ENCODE data around the gene INTS11.

Gene INTS11

DNA sequence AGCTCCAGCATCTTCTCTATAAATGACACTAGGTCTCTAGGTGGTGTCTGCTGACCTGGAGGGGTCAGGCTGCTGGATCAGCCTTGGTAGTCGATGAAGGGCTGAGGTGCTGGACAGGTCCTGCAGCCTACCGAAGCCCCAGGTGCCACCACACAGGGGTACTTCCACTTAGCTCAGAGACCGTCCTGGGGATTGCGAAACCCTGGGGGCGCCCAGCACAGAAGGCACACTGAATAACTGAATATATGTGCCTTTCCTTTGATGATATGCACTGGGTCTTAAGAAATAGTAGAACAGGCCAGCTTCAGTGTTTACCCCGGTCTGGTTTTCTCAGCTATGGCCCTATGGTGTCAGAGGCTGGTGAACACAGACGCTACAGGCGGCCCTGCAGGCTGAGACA lies 61.7 kb downstream of the INTS11 start:
- POLR2A ChIA-PET, result interaction anchor here (1.3 kb wide), 1 partner anchor 106 kb away, joined by 3 read pairs; no protein-coding TSS in a partner anchor
- Histone ChIP-seq H3K27ac (ENCODE audit: extremely low read depth, low read depth, low read length) (no peak overlapping the region), H3K36me3 (ENCODE audit: control insufficient read depth in 2 of 2, insufficient read depth in 1 of 2, low read length in 2 of 2) (peaks cover 3 to 91% of the 10 kb centered on the region in 2 experiments; a peak in 2 of 3 replicates)

DNA sequence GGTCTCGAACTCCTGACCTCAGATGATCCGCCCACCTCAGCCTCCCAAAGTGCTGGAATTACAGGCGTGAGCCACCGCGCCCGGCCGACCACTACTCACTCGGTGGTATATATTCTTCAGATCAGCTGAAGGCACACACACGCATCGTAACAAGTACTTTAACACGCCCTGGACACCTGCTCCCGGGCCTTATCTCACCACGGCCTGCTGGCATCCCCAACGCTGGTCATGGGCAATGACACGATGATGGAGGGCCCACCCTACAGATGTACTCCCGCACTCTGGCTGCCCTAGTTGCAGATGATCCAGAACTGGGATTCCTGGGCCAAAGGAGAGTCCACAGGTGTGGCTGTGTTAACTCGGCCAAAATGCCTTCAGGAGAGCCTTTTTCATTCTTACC lies 62.4 kb downstream of the INTS11 start:
- ChIA-PET POLR2A (interaction anchor here (1.0 kb wide), 1 partner anchor 11 kb away, joined by 3 read pairs; the partner anchor contains the start of gene UBE2J2), CTCF (no interaction called here)
- no peaks in the 10 kb centered on the region for H3K4me1 ChIP-seq (ENCODE audit: control insufficient read depth, insufficient read depth, low read length)
- TF ChIP-seq TCF7L2 (IDR thresholded peaks at IDR 0.05; ENCODE audit: borderline replicate concordance, low read depth, low read length) (no peak), ZFP41 (tag by site-specific recombination; IDR thresholded peaks at IDR 0.05; ENCODE audit: borderline replicate concordance) (no peak), ZFP69B (tag by site-specific recombination; IDR thresholded peaks at IDR 0.05) (no peak), ZNF335 (tag by site-specific recombination; conservative IDR thresholded peaks at IDR 0.05) (no peak), ZNF776 (tag by site-specific recombination; IDR thresholded peaks at IDR 0.05; ENCODE audit: borderline replicate concordance) (no peak), ZNF146 (tag by site-specific recombination; IDR thresholded peaks at IDR 0.05) (no peak)
- TF ChIP-seq, protein P1, sequence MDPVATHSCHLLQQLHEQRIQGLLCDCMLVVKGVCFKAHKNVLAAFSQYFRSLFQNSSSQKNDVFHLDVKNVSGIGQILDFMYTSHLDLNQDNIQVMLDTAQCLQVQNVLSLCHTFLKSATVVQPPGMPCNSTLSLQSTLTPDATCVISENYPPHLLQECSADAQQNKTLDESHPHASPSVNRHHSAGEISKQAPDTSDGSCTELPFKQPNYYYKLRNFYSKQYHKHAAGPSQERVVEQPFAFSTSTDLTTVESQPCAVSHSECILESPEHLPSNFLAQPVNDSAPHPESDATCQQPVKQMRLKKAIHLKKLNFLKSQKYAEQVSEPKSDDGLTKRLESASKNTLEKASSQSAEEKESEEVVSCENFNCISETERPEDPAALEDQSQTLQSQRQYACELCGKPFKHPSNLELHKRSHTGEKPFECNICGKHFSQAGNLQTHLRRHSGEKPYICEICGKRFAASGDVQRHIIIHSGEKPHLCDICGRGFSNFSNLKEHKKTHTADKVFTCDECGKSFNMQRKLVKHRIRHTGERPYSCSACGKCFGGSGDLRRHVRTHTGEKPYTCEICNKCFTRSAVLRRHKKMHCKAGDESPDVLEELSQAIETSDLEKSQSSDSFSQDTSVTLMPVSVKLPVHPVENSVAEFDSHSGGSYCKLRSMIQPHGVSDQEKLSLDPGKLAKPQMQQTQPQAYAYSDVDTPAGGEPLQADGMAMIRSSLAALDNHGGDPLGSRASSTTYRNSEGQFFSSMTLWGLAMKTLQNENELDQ (tag by site-specific recombination; IDR thresholded peaks at IDR 0.05; ENCODE audit: low read depth), result no peak
- TF ChIP-seq, protein P2, sequence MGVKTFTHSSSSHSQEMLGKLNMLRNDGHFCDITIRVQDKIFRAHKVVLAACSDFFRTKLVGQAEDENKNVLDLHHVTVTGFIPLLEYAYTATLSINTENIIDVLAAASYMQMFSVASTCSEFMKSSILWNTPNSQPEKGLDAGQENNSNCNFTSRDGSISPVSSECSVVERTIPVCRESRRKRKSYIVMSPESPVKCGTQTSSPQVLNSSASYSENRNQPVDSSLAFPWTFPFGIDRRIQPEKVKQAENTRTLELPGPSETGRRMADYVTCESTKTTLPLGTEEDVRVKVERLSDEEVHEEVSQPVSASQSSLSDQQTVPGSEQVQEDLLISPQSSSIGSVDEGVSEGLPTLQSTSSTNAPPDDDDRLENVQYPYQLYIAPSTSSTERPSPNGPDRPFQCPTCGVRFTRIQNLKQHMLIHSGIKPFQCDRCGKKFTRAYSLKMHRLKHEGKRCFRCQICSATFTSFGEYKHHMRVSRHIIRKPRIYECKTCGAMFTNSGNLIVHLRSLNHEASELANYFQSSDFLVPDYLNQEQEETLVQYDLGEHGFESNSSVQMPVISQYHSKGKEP (tag by site-specific recombination; IDR thresholded peaks at IDR 0.05), result no peak
- peaks cover 3 to 89% of the 10 kb centered on the region in 2 experiments; a peak in 2 of 3 replicates for H3K36me3 ChIP-seq (ENCODE audit: control insufficient read depth in 2 of 2, insufficient read depth in 1 of 2, low read length in 2 of 2)
- no peak overlapping the region for H3K4me3 ChIP-seq (ENCODE audit: low read depth, low read length)
- no peaks in the 10 kb centered on the region for H3K9me3 ChIP-seq (ENCODE audit: control insufficient read depth, insufficient read depth, low read depth, low read length)
- no peak overlapping the region for H3K27ac ChIP-seq (ENCODE audit: extremely low read depth, low read depth, low read length)

More for the DNA sequence above, 61.7 kb downstream of the INTS11 start:
- no peak for TF ChIP-seq GLIS2 (tag by site-specific recombination; IDR thresholded peaks at IDR 0.05)
- no peak for TF ChIP-seq ZFP37 (tag by site-specific recombination; IDR thresholded peaks at IDR 0.05)
- TF ChIP-seq ZNF624 (tag by site-specific recombination; IDR thresholded peaks at IDR 0.05), result no peak
- TF ChIP-seq, protein P3, sequence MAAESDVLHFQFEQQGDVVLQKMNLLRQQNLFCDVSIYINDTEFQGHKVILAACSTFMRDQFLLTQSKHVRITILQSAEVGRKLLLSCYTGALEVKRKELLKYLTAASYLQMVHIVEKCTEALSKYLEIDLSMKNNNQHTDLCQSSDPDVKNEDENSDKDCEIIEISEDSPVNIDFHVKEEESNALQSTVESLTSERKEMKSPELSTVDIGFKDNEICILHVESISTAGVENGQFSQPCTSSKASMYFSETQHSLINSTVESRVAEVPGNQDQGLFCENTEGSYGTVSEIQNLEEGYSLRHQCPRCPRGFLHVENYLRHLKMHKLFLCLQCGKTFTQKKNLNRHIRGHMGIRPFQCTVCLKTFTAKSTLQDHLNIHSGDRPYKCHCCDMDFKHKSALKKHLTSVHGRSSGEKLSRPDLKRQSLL (tag by site-specific recombination; IDR thresholded peaks at IDR 0.05), result no peak
- TF ChIP-seq ZNF670 (tag by site-specific recombination; IDR thresholded peaks at IDR 0.05; ENCODE audit: low read depth), result no peak
- no peak for TF ChIP-seq ZEB2 (tag by site-specific recombination; IDR thresholded peaks at IDR 0.05)
- TF ChIP-seq ZNF366 (tag by site-specific recombination; conservative IDR thresholded peaks at IDR 0.05), result no peak
- no peak for TF ChIP-seq MYNN (tag by site-specific recombination; IDR thresholded peaks at IDR 0.05; ENCODE audit: borderline replicate concordance)
- no peak for TF ChIP-seq ZNF133 (tag by site-specific recombination; IDR thresholded peaks at IDR 0.05)
- TF ChIP-seq ZNF394 (tag by site-specific recombination; IDR thresholded peaks at IDR 0.05; ENCODE audit: borderline replicate concordance), result no peak
- TF ChIP-seq ZNF600 (tag by site-specific recombination; IDR thresholded peaks at IDR 0.05), result no peak
- no peak for TF ChIP-seq ZNF76 (tag by site-specific recombination; IDR thresholded peaks at IDR 0.05; ENCODE audit: borderline replicate concordance, low read depth)
- TF ChIP-seq ZNF560 (tag by site-specific recombination; IDR thresholded peaks at IDR 0.05; ENCODE audit: borderline replicate concordance), result no peak
- TF ChIP-seq, protein P4, sequence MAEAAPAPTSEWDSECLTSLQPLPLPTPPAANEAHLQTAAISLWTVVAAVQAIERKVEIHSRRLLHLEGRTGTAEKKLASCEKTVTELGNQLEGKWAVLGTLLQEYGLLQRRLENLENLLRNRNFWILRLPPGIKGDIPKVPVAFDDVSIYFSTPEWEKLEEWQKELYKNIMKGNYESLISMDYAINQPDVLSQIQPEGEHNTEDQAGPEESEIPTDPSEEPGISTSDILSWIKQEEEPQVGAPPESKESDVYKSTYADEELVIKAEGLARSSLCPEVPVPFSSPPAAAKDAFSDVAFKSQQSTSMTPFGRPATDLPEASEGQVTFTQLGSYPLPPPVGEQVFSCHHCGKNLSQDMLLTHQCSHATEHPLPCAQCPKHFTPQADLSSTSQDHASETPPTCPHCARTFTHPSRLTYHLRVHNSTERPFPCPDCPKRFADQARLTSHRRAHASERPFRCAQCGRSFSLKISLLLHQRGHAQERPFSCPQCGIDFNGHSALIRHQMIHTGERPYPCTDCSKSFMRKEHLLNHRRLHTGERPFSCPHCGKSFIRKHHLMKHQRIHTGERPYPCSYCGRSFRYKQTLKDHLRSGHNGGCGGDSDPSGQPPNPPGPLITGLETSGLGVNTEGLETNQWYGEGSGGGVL (tag by site-specific recombination; IDR thresholded peaks at IDR 0.05), result no peak
- Histone ChIP-seq H3K9me3 (ENCODE audit: control insufficient read depth, insufficient read depth, low read depth, low read length) (no peaks in the 10 kb centered on the region), H3K4me1 (ENCODE audit: control insufficient read depth, insufficient read depth, low read length) (no peaks in the 10 kb centered on the region), H3K4me3 (ENCODE audit: low read depth, low read length) (no peak overlapping the region)
- CTCF ChIA-PET, result interaction anchor here (2.6 kb wide), 1 partner anchor 12 kb away, joined by 12 read pairs; no protein-coding TSS in a partner anchor

All from HEK293 (cell line).